DND-41 (cell line): ENCODE measurements around the gene AP5B1.

Source experiments
- EZH2 ChIP-seq: IDR thresholded peaks from 3 replicates; pipeline ENCODE4 v1.6.1; 2012; ENCODE audit warnings: borderline replicate concordance, low read depth, mild to moderate bottlenecking, moderate library complexity, low read length, inconsistent platforms; ENCODE audit not compliant: severe bottlenecking
- TF ChIP-seq, protein P1 (sequence below): IDR thresholded peaks from 2 replicates; pipeline ENCODE4 v1.5.1; 2012; ENCODE audit warnings: borderline replicate concordance, low read length, moderate library complexity, mild to moderate bottlenecking; ENCODE audit not compliant: poor library complexity, severe bottlenecking; ENCODE audit errors: extremely low read depth

DNA sequence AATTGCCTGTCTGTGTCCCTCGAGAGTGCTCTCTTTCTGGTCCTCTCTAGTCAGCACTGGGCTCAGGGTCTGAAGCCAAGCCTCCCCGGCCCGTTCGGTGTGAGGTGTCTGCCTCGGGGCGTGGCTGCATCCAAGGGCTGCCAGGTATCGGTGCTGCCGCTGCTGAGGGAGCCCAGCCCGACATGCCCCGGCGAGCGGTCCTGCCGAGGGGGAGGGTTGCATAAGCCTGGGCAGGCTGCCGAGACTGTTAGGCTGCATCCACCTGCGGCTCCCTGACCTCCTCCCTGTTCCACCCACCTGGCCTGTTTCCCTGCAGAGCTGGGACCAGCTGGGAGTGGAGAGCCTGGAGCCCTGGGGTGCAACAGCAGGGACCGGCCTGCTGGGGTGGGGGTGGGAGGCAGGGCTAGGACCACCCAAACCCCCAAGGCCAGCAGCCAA is 12.4 kb upstream of the AP5B1 start:
- TF ChIP-seq, protein P1, sequence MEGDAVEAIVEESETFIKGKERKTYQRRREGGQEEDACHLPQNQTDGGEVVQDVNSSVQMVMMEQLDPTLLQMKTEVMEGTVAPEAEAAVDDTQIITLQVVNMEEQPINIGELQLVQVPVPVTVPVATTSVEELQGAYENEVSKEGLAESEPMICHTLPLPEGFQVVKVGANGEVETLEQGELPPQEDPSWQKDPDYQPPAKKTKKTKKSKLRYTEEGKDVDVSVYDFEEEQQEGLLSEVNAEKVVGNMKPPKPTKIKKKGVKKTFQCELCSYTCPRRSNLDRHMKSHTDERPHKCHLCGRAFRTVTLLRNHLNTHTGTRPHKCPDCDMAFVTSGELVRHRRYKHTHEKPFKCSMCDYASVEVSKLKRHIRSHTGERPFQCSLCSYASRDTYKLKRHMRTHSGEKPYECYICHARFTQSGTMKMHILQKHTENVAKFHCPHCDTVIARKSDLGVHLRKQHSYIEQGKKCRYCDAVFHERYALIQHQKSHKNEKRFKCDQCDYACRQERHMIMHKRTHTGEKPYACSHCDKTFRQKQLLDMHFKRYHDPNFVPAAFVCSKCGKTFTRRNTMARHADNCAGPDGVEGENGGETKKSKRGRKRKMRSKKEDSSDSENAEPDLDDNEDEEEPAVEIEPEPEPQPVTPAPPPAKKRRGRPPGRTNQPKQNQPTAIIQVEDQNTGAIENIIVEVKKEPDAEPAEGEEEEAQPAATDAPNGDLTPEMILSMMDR: no peak
- TF ChIP-seq EZH2: no peak
